Activated effector memory CD4-positive, alpha-beta T cell treated with Interleukin-2 at 50 U/mL for 16 hours (primary cell): ENCODE data around the gene STX19.

Source experiments
- DNase-seq: peaks from one replicate; pipeline ENCODE4 v3.0.0-alpha.2; 2020

STX19 gene

DNA sequence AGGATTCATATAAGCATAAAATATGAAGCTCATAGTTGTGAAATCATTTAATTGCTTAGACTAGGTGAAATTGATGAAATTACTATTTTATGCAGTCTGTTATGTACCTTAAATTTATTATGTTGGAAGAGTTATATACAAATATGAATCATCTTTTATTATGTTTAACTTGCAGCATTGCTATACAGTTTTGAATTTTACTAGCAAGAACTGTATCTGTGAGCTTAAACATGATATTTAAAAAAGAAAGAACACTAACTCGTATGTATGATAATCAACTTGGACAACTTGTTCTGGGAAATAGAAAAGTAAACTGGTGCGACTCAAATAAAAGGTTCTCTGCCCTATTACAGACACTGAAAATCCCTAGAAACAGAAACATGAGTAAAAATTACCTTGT is 1.8 kb downstream of the STX19 start:
- DNase-seq, result no peak

DNA sequence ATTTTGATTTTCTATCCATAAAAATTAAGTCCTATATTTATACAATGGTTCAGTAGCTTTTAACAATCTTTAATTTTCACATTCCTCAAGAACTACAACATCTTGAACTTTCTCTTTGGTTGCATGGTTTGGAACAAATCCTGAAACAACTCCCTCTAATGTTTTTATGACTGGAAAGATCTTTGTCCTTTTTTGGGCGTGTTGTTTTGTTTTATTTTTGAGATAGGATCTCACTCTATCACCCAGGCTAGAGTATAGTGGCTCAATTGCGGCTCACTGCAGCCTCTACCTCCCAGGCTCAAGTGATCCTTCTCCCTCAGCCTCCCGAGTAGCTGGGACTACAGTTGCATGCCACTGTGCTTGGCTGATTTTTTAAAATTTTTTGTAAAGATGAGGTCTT is 4.0 kb downstream of the STX19 start:
- no peak for DNase-seq

DNA sequence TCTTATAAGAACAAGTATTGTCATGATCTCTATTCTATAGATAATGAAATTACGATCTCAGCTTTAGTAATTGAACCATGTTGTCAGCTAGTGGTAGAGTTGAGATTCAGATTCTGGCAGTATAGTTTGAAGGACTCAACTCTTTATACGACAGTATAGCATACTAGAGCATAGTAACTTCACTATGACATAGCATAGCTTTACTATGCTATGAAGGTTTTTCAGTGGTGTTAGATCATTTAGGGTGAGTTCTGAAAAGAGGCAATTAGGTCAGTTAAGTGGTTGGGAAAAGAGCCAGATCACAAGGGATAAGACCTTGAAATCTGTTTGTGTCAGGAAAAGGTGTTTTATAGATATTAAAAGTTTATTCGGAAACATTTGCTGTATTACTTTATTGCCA is 8.1 kb downstream of the STX19 start:
- DNase-seq, result no peak

DNA sequence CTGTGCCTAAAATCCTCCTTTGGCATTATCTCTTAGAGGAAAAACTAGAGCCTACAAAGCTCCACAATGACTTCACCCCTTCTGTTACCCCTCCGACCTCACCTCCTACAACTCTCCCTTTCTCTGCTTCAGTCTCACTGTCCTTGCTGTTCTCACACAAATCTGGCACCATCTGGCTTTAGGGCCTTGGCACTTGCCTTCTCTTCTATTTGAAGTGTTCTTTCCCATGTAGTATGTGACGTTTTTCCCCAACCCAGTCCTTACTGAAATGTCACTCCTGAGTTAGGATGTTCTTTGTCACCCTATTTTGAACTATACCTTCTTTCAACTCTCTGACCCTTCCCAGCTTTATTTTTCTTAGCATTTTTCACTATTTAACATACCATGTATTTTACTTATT is 8.7 kb downstream of the STX19 start:
- no peak for DNase-seq

DNA sequence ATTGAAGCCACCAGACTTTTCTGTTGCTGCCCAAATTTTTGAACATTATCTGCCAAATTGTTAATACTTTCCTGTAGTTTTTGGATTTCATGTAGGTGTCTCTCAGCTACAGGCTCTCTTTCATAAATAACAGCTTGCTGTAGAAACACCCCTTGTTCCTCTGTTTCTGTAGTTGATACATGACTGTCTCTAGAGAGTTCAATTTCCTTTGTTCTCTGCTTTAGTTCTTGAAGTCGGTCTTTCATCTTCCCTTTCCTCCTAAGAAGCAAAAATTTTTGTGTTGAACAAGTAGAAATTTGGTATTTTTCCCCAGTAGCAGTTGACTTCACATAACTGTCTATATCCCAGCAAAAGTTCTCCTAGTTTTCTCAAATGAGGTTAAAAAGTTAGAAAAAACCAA is 13.4 kb downstream of the STX19 start:
- no peak for DNase-seq

DNA sequence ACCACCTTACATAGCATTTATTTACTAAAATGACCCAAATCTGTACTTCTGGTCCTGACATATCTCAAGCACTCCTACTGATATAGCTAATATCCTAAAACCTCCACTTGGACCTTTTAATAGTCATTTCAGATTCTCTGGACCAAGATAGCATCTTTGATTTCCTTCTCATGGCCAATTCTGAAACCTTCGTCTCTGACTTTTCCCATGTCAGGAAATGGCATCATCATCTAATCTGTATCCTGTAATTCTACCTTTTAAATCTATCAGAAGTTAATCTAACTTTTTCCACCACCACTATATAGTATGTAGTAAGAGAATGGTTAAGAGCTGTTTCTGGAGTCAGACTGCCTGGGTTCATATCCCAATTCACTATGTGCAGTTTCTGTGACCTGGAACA is 16.2 kb downstream of the STX19 start:
- DNase-seq, result no peak

GRCh38 chr3:94011233-94011711 is 17.1 kb downstream of the STX19 start:
- DNase-seq, result no peak

DNA sequence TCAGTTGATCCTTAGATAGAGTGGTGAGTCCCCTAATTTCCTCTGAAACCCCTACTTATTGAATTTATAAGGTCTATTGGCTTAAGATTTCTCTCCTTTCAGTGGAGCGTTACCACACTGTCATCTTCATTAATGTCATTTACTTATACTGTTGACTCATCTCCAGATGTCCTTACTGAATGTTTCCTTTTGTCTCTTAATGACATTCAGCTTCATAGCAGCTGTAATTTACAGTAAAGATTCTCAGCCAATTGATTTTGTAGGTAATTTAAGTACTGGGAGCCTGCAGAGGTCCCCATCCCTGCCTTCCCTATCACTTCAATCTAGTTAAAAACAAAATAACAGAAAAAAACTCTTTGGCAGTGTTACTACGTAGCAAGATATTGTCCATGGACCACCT is 18.8 kb downstream of the STX19 start:
- no peak for DNase-seq

GRCh38 chr3:94008253-94008652 is 20.1 kb downstream of the STX19 start:
- DNase-seq, result no peak

GRCh38 chr3:94004301-94004910 is 24.0 kb downstream of the STX19 start:
- DNase-seq, result no peak

GRCh38 chr3:94001827-94002495 is 26.4 kb downstream of the STX19 start:
- DNase-seq, result no peak

DNA sequence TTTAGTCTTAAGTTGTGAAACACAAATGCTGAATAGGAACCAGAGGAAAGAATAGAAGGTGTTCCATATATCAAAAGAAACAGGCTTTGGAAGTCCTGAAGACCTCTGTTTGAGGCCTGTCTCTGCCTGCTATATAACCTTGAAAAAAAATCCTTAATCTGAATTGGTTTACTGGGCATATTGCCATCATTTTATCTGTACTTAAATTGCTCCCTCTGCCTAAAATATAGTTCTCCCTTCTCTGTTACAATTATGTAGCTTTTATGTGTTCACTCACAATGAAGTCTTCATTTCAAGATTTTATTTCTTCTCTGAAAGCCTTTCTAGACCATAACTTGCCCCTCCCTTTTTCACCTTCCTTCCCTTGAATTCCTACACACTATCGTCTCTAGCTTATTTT is 27.2 kb downstream of the STX19 start:
- no peak for DNase-seq

DNA sequence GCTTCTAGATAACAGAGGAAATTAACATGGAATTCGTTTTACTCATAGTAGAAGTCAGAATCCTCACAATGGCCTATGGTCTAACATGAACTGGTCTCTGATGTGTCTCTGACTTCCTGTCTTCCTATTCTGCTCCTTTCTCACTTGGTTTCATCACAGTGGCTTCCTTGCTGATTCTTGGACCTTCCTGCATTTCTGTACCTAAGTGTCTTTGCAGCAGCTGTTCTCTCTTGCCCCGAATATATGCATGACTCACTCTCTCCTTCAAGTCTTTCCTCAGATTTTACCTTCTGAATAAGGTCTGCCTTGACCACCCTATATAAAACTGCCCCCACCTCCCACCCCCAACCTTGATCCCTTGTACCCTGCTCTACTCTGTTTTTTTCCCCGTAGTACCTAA is 34.3 kb downstream of the STX19 start:
- DNase-seq, result no peak

DNA sequence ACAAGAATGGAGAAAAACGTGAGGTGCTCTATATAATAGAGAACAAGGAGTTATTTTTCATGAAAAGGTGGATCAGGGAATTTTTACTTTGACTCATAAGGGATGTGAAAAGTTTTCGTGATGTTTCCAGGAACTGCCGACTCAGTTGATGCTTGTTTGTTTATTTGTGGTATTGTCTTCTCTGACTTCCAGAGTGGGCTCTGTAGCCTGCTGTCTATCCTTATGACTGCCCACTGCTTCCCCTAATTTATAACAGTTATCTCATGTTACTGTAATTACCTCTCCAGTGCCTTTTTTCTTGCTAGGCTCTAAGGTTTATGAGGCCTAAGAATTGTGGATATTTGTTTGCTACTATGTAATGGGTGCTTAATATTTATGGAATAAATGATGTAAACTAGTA is 36.2 kb downstream of the STX19 start:
- DNase-seq, result no peak

- no peak for DNase-seq
Measured at GRCh38 chr3:93991631-93992030, 36.8 kb downstream of the STX19 start.

DNA sequence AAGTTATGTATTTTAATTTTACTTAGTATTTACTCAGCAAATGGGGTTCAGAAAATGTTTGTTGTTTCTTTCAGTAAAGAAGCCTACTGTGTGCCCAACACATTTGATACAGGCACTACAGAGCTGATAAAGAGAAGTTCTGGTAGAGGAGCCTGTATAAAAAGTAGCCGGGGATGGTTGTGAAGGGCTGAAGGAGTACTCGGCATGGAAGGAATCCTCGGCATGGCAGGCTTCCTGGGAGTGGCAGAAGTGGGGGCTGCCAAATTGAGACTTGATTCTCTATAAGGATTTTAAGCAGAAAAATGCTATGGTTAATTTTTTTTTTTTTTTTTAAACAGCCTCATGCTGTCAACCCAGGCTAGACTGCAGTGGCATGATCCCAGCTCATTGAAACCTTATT is 39.2 kb downstream of the STX19 start:
- DNase-seq, result no peak

DNA sequence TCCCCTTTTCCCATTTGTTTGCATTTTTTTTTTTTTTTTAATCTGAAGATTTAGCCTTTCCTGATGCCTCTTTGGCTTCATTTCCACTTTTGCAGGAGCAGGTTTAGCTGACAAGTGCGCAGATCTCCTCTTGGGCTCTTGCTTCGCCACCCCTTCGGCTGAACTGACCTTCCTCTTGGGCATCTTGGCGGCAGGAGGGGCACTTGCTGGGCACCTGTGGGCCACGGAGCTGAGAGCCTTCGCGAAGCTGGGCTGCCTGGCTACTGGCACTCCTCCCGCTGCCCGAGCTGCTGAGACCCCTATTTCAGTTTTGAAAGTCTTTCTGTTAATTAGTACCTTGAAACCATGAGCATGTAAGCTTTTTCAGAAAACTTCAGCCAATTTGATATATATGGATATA is 39.6 kb downstream of the STX19 start:
- no peak for DNase-seq

DNA sequence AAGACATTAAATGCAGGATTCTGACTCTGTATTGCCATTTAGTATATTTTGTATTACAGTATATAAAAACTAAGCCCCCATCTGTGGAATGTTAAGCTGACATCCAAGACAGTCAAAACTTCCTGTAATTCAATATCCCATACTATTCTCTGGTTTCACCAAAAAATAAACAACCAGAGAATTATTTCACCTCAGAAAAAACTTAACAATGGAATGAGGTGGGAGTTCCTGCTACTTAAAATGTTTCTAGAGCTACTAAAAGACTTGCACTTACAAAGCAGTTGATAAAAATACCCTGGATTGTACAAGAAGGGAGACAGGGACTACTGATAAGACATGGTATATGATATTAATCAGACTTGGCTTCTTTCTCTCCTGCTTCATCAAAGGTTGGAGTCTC is 40.1 kb downstream of the STX19 start:
- DNase-seq, result no peak

- no peak for DNase-seq
Measured at GRCh38 chr3:93984618-93985017, 43.8 kb downstream of the STX19 start.

GRCh38 chr3:93983408-93983807 is 45.0 kb downstream of the STX19 start:
- DNase-seq, result no peak

GRCh38 chr3:93981649-93982048 is 46.7 kb downstream of the STX19 start:
- no peak for DNase-seq

- DNase-seq, result peak; percentile 89
Measured at GRCh38 chr3:93979850-93980676, 48.3 kb downstream of the STX19 start, which contains the start of gene ARL13B. Gene ARL13B, plus strand, starts transcription at chr3:93980155. Its CDS starts 269 bp downstream, at chr3:93980424.

GRCh38 chr3:93973131-93974126 is 55.0 kb downstream of the STX19 start, which contains the start of gene PROS1:
Gene PROS1, minus strand, starts transcription at chr3:93973896. Its CDS starts 147 bp downstream, at chr3:93973749.
- DNase-seq, result peak; percentile 12
